ENCODE results near the gene ZNF423.

ZNF423 gene

DNA sequence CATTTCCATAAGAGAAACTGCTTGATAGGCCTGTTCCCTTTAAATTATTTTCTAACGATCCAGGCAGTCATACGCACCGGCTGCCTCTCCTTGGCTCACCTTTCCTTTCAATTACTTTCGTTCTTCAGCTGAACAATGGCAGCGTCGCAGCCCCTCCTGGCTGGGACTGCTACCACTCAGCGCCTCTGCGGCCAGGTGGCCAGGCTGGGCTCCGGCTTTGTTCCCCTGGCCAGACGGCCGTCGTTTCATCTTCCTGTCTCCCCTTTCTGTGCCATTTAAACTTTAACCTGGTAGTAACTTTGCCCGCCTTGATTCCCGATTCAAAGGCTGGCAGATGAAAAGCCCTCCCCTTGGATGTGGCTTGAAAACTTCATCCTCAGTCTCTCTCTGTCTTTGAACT is 403.3 kb downstream of the ZNF423 start:
- no peak for DNase-seq (ENCODE audit: low read depth in 2 of 2, low spot score in 1 of 2)

DNA sequence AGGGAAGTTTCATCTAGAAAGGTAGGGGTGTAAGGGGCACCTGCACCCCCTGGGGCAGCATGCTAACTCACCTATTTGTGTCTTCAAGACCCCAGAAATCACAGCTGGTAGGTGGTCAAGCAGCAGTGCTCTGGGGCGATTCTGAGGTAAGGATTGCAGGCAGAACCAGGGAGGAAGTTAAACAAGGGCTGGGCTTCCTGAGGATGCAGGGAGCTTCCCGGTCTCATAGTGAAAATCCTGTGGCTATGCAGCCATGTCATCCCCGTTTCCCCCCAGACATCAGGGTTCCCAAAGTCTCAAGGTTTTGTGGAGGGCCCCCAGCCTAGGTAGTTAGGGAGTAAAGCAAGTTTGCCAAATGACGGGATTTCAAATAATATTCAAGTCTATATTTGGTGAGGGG is 403.8 kb downstream of the ZNF423 start:
- no peak for DNase-seq (ENCODE audit: low read depth in 2 of 2, low spot score in 1 of 2)

DNA sequence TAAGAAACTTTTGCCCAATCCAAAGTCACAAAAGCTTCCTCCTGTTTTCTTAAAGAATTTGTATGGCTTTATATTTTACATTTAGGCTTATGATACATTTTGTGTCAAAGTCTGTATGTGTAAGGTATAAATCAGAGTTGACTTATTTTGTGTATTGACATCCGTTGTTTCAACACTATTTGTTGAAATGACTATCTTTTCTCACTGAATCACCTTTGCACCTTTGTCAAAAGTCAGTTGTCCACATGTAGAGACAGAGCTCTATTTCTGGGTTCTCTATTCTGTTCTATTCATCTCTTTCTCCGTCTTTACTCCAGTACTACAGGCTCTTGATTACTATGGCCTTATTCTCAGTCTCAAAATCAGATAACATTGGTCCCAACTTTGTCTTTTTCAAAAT is 409.1 kb downstream of the ZNF423 start:
- no peak for DNase-seq (ENCODE audit: low read depth in 2 of 2, low spot score in 1 of 2)

DNA sequence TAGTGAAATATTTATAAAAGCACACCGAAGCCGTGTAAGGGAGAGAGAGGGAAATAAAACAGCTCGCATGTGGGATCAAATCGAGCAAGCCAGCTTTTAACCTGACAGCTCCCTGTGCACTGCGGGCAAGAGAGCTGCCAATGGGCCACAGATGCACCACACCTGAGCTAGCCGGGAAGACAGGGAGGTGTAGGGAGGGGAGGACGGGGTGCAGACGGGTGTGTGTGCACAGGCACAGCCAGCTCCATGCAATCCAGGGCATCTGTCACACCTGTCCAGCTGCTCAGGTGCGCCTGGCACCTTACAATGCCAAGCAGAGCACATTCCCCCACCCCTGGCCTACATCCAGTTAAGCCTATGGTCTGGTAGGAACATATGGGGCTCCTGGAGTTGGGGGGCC is 412.3 kb downstream of the ZNF423 start:
- no peak for DNase-seq (ENCODE audit: low read depth in 2 of 2, low spot score in 1 of 2)

DNA sequence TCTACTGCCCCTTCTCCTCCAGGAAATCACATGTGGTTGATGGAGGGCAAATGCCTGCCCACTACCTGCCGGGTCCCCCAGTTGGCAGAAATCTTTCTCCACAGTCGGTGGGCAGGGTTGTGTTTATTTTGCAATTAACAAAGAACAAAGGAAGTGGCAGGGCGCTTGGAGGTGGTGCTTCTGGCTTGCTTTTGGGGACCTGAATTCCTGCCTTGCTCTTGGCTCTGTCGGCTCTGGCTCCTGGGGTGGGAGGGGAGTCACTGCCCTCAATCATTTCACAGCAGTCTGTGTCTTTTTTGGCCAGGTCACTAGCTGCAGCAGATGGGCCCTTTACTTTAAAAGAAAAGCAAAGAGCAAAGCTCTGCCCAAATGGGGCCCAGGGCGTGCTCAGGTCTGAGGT is 413.1 kb downstream of the ZNF423 start:
- DNase-seq (ENCODE audit: low read depth in 2 of 2, low spot score in 1 of 2) = no peak

DNA sequence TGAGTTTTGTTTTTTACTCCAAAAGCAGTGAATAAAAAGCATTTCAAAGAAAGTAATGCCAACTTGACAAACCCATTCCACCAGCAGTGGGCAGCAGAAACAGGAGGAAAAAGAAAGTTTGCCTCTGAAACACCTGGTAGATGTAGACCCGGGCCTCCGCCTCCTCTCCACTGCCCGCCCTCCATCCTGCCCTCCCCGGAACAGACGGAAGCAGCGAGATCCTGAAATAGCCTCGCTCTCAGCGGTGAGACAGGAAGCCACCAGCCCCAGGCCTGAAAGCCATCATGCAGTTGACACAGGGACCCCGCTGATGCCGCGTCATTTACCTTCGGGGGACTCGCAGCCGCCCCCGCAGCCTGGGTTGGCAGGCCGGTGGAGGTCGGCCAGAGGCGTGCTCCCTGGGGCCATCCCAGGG is 414.5 kb downstream of the ZNF423 start:
- peak; percentile 6 to 18 for DNase-seq (ENCODE audit: low read depth in 2 of 2, low spot score in 1 of 2)

DNA sequence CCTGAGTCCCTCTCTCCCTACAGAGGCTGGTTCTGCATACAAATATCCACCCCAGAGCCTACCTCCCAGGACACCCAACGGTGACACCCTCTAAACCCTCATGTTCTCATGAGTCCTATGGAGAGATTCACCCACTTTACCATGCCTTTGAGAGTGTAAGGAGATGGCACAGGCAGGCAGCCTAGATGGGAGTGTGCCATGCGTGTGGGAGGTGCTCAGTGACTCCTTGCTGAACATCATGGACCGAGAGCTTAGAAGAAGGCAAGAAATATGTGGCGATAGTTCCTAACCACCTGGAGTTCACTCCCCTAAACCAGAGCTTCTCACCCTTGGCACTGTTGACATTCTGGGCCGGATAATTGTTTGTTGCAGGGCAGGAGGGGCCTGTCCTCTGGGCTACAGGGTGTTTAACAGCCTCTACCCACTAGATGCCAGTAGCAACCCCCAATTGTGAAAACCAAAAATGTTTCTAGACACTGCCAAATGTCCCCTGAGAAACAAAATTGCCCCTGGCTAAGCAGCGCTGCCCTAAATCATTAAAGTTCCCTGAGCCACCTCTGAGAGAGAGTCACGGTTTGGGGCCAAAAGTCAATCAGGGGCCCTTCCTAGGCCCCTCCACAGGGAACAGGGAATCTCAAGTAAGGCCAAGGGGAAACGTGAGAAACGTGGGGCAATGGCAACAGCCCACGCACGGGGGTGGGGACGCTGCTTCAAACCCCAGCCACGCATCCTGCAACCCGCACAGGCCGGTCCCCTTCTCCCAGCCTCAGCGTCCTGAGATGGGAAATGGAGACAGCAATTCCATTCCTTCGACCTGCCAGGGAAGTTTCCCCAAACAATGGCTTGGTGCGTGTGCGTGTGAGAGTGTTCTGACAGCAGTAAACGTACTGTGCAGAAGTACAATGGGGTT is 415.5 kb downstream of the ZNF423 start:
- DNase-seq (ENCODE audit: low read depth in 2 of 2, low spot score in 1 of 2) = no peak

DNA sequence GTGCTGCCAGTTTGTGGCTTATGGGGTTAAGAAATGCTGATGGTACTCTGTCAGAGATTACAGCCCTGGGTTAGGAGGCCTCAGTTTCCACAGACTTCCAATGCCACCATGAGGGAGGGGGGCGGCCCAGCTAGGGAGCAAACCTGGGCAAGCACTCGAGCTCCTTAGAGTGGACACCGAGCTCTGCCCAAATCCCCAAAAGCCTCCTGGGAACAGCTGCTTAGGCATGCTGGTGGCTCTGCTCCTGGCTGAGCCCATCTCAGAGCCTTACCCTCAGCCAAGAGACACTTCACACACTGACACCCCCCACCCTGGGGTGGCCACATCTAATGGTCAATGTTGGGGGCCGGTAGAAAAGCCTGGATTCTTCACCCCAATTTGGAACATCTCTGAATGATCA is 416.2 kb downstream of the ZNF423 start:
- no peak for DNase-seq (ENCODE audit: low read depth in 2 of 2, low spot score in 1 of 2)

DNA sequence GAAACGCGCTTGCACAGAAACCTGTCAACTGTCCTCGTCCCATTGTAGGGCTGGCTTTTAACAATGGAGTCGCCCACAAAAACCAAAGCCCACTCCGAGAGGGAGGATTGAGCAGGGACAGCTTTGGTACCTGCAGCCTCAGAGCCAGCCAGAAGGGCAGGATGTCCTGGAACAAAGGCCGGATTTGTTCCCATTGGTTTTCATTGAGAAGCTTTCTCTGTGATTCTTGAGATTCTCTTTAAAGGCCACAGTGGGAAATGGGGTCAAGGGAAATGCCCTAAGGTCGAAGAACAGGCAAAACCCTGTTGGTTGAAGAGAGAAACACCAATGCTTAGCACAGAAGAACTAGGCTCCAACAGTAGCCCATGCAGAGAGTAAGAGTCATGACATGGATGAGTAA is 416.9 kb downstream of the ZNF423 start:
- DNase-seq (ENCODE audit: low read depth in 2 of 2, low spot score in 1 of 2) = no peak
